GM23338 (cell line): ENCODE measurements around the gene EP400. TPM values are rescaled to one million over a fixed set of nuclear protein-coding genes. Genes with fewer than 3 reads are reported as not detected.

ENCODE experiments used
- ATAC-seq: fragments of 200-7000 bp; cut with Tn5 transposase; 3 replicates; pipeline ENCODE4 v1.9.1; 2020
- DNase-seq: peaks from one replicate; pipeline ENCODE4 v3.0.0-alpha.2; 2015; ENCODE audit warnings: low spot score
- H2AFZ ChIP-seq: fragments of 200-600 bp; sonication (generic); 2 replicates; pipeline ENCODE4 v1.8.0; 2016; ENCODE audit warnings: antibody characterized with exemption, mild to moderate bottlenecking, moderate library complexity
- H3F3A ChIP-seq: fragments of 200-600 bp; sonication (generic); replicated peaks from 2 replicates; pipeline ENCODE4 v1.8.0; 2017; ENCODE audit warnings: antibody characterized with exemption, mixed run types, low read depth
- H3K27ac ChIP-seq: fragments of 200-600 bp; sonication (generic); 2 replicates; pipeline ENCODE4 v1.6.1; 2016; ENCODE audit warnings: low read depth
- H3K27me3 ChIP-seq: fragments of 200-600 bp; sonication (generic); 2 replicates; pipeline ENCODE4 v1.8.0; 2016; ENCODE audit warnings: mild to moderate bottlenecking, mixed run types, moderate library complexity; ENCODE audit not compliant: insufficient read depth
- H3K36me3 ChIP-seq: fragments of 200-600 bp; sonication (generic); 2 replicates; pipeline ENCODE4 v1.8.0; 2016; ENCODE audit warnings: mild to moderate bottlenecking; ENCODE audit not compliant: insufficient read depth
- H3K4me1 ChIP-seq: fragments of 200-600 bp; sonication (generic); 2 replicates; pipeline ENCODE4 v1.8.0; 2016; ENCODE audit warnings: mild to moderate bottlenecking, moderate library complexity; ENCODE audit not compliant: insufficient read depth
- H3K4me2 ChIP-seq: fragments of 200-600 bp; sonication (generic); 2 replicates; pipeline ENCODE4 v1.7.1; 2017; ENCODE audit warnings: mixed run types
- H3K4me3 ChIP-seq: fragments of 200-600 bp; sonication (generic); 2 replicates; pipeline ENCODE4 v1.6.1; 2016; ENCODE audit warnings: mixed run types
- H3K79me2 ChIP-seq: fragments of 200-600 bp; sonication (generic); replicated peaks from 2 replicates; pipeline ENCODE4 v1.8.0; 2017; ENCODE audit warnings: mild to moderate bottlenecking; ENCODE audit not compliant: insufficient read depth
- H3K9me2 ChIP-seq: fragments of 200-600 bp; sonication (generic); 2 replicates; pipeline ENCODE4 v1.8.0; 2017; ENCODE audit not compliant: insufficient read depth
- H4K20me1 ChIP-seq: fragments of 200-600 bp; sonication (generic); replicated peaks from 2 replicates; pipeline ENCODE4 v1.8.0; 2017; ENCODE audit warnings: mild to moderate bottlenecking; ENCODE audit not compliant: insufficient read depth
- H3K27ac Mint-ChIP-seq: 2 replicates; pipeline ENCODE4 v1.8.0; 2020; ENCODE audit warnings: inconsistent platforms, mild to moderate bottlenecking, moderate library complexity, mixed read lengths
- H3K27me3 Mint-ChIP-seq: 3 replicates; pipeline ENCODE4 v1.8.0; 2022; ENCODE audit warnings: low read depth, mild to moderate bottlenecking, moderate library complexity, mixed read lengths, inconsistent platforms; ENCODE audit not compliant: insufficient read depth, poor library complexity
- H3K36me3 Mint-ChIP-seq: 3 replicates; pipeline ENCODE4 v1.8.0; 2021; ENCODE audit warnings: low read depth, mild to moderate bottlenecking, inconsistent platforms, moderate library complexity, mixed read lengths
- H3K4me1 Mint-ChIP-seq: 3 replicates; pipeline ENCODE4 v1.8.0; 2020; ENCODE audit warnings: mild to moderate bottlenecking, inconsistent platforms, mixed read lengths
- H3K4me3 Mint-ChIP-seq: 3 replicates; pipeline ENCODE4 v1.8.0; 2021; ENCODE audit warnings: moderate library complexity, mild to moderate bottlenecking, inconsistent platforms, mixed read lengths
- H3K9me3 Mint-ChIP-seq: 3 replicates; pipeline ENCODE4 v1.8.0; 2020; ENCODE audit warnings: moderate library complexity, mild to moderate bottlenecking, inconsistent platforms, mixed read lengths
- CREB1 ChIP-seq: fragments of 250-450 bp; sonication (Bioruptor Pico); IDR thresholded peaks from 2 replicates; pipeline ENCODE4 v1.5.0; 2020; ENCODE audit warnings: low read depth, mild to moderate bottlenecking, moderate library complexity
- CTCF ChIP-seq, 2 experiments: fragments of 200-600 bp in 1 of 2; sonication (generic) in 1 of 2; conservative IDR thresholded peaks; 2 replicates each; pipeline versions ENCODE4 v1.5.1 to v1.6.1; 2016 to 2017; ENCODE audit warnings: antibody characterized with exemption in 2 of 2, low read depth in 2 of 2, mild to moderate bottlenecking in 2 of 2, moderate library complexity in 1 of 2
- ETS1 ChIP-seq: IDR thresholded peaks from 2 replicates; pipeline ENCODE4 v1.6.1; 2016; ENCODE audit warnings: antibody characterized with exemption
- EZH2 ChIP-seq: fragments of 200-600 bp; sonication (generic); IDR thresholded peaks from one replicate; pipeline ENCODE4 v1.8.0; 2017; ENCODE audit warnings: antibody characterized with exemption, mild to moderate bottlenecking, low read depth; ENCODE audit not compliant: unreplicated experiment
- EZH2phosphoT487 ChIP-seq: fragments of 200-600 bp; sonication (generic); IDR thresholded peaks from one replicate; pipeline ENCODE4 v1.8.1; 2018; ENCODE audit warnings: antibody characterized with exemption; ENCODE audit not compliant: unreplicated experiment
- JUNB ChIP-seq: IDR thresholded peaks from one replicate; pipeline ENCODE4 v1.6.1; 2016; ENCODE audit warnings: antibody characterized with exemption; ENCODE audit not compliant: unreplicated experiment
- NANOG ChIP-seq: IDR thresholded peaks from 2 replicates; pipeline ENCODE4 v1.6.1; 2016; ENCODE audit warnings: antibody characterized with exemption, borderline replicate concordance
- POLR2AphosphoS5 ChIP-seq: IDR thresholded peaks from 2 replicates; pipeline ENCODE4 v1.6.1; 2016; ENCODE audit warnings: antibody characterized with exemption, low read depth
- REST ChIP-seq: IDR thresholded peaks from one replicate; pipeline ENCODE4 v1.6.1; 2018; ENCODE audit warnings: antibody characterized with exemption; ENCODE audit not compliant: unreplicated experiment
- STAT1 ChIP-seq: IDR thresholded peaks from one replicate; pipeline ENCODE4 v1.6.1; 2016; ENCODE audit warnings: antibody characterized with exemption; ENCODE audit not compliant: unreplicated experiment
- ZNF114 ChIP-seq: fragments of 250-450 bp; sonication (Bioruptor Pico); IDR thresholded peaks from 2 replicates; pipeline ENCODE4 v1.5.0; 2020; ENCODE audit warnings: mild to moderate bottlenecking, moderate library complexity
- ZNF331 ChIP-seq: fragments of 250-450 bp; sonication (Bioruptor Pico); IDR thresholded peaks from 2 replicates; pipeline ENCODE4 v1.5.0; 2020; ENCODE audit warnings: low read depth, mild to moderate bottlenecking, moderate library complexity
- polyA plus RNA-seq: library from polyadenylated mRNA; unstranded; fragments of >200 nt; fragmentation: Nextera tagmentation; extraction: Ambion mirVana; gene quantifications from 2 replicates; pipeline ENCODE4 v1.2.1, GENCODE V29; 2016
- total RNA-seq: library from RNA; depleted of rRNA; stranded (reverse); fragments of >200 nt; shearing (Covaris generic); gene quantifications from 2 replicates; pipeline ENCODE4 v1.2.3, GENCODE V29; 2014

Gene EP400
- total and polyA plus RNA-seq, 2 experiments from 2014 or later = 26.3 to 57.2 TPM

- no peaks in the 10 kb centered on the region for H4K20me1 ChIP-seq
- Mint-ChIP-seq H3K27ac (no peak overlapping the region), H3K4me3 (no peak overlapping the region), H3K36me3 (peaks cover 30% of the 10 kb centered on the region), H3K4me1 (no peaks in the 10 kb centered on the region; the same call in 1 of the 3 replicates), H3K9me3 (no peaks in the 10 kb centered on the region), H3K27me3 (peaks cover 5% of the 10 kb centered on the region)
- no peak for DNase-seq
- H3K4me1 ChIP-seq = no peaks in the 10 kb centered on the region
- TF ChIP-seq POLR2AphosphoS5 = no peak
- no peak for TF ChIP-seq JUNB
- no peak for TF ChIP-seq REST
- no peak for TF ChIP-seq CTCF (conservative IDR thresholded peaks at IDR 0.05; ENCODE audit: low read depth in 2 of 2)
- TF ChIP-seq NANOG = no peak
- TF ChIP-seq EZH2phosphoT487 = no peak
- no peak for TF ChIP-seq EZH2
- no peak for TF ChIP-seq ZNF331 (CRISPR knock-in tag)
- no peak overlapping the region for H3K27ac ChIP-seq
- no peaks in the 10 kb centered on the region for H3F3A ChIP-seq
- no peak overlapping the region for H3K4me2 ChIP-seq
- no peaks in the 10 kb centered on the region for H3K79me2 ChIP-seq
- H3K36me3 ChIP-seq = no peaks in the 10 kb centered on the region
- H3K9me2 ChIP-seq = no peaks in the 10 kb centered on the region
- no peaks in the 10 kb centered on the region for H3K27me3 ChIP-seq
- no peak for ATAC-seq
- H2AFZ ChIP-seq = no peak overlapping the region
- no peak overlapping the region for H3K4me3 ChIP-seq
Measured at GRCh38 chr12:131913666-131914065, 36.1 kb upstream of the EP400 start.

GRCh38 chr12:131914179-131914702 is 35.5 kb upstream of the EP400 start:
- Histone ChIP-seq H3K27ac (no peak overlapping the region), H3K9me2 (no peaks in the 10 kb centered on the region), H3K79me2 (no peaks in the 10 kb centered on the region), H3K4me1 (no peaks in the 10 kb centered on the region), H3F3A (no peaks in the 10 kb centered on the region), H4K20me1 (no peaks in the 10 kb centered on the region), H2AFZ (no peak overlapping the region), H3K4me2 (no peak overlapping the region), H3K36me3 (no peaks in the 10 kb centered on the region), H3K27me3 (no peaks in the 10 kb centered on the region), H3K4me3 (no peak overlapping the region)
- ATAC-seq = no peak
- DNase-seq = no peak
- H3K27ac Mint-ChIP-seq = no peak overlapping the region
- H3K9me3 Mint-ChIP-seq = no peaks in the 10 kb centered on the region
- H3K4me3 Mint-ChIP-seq = no peak overlapping the region
- peaks cover 5% of the 10 kb centered on the region for H3K27me3 Mint-ChIP-seq
- no peaks in the 10 kb centered on the region; the same call in 1 of the 3 replicates for H3K4me1 Mint-ChIP-seq
- H3K36me3 Mint-ChIP-seq = peaks cover 27% of the 10 kb centered on the region
- no peak for TF ChIP-seq JUNB
- no peak for TF ChIP-seq ZNF331 (CRISPR knock-in tag)
- TF ChIP-seq POLR2AphosphoS5 = no peak
- TF ChIP-seq CREB1 = no peak
- TF ChIP-seq REST = no peak
- TF ChIP-seq ZNF114 (CRISPR knock-in tag) = no peak
- no peak for TF ChIP-seq STAT1
- TF ChIP-seq ETS1 = no peak
- no peak for TF ChIP-seq EZH2phosphoT487
